OCI-M2 (cell line): ENCODE results near the gene C1orf159.
"Not testable (repeated sequence)": the region's sequence is repeated elsewhere in the genome, so short reads cannot be mapped to it uniquely, and the experiment has no call there.

Source experiments
- DNase-seq: peaks from one replicate; lab custom pipeline; 2025; ENCODE audit not compliant: unreplicated experiment; lab: John Stamatoyannopoulos, UW

The C1orf159 gene

GRCh38 chr1:1150100-1150499, 34.2 kb upstream of the C1orf159 start:
- no peak for DNase-seq

- DNase-seq = no peak
Observed at GRCh38 chr1:1149416-1149815, 33.5 kb upstream of the C1orf159 start.

GRCh38 chr1:1148569-1148968, 32.7 kb upstream of the C1orf159 start:
- no peak for DNase-seq

GRCh38 chr1:1148061-1148460, 32.2 kb upstream of the C1orf159 start:
- no peak for DNase-seq

- DNase-seq = no peak
Observed at GRCh38 chr1:1146596-1146995, 30.7 kb upstream of the C1orf159 start.

- no peak for DNase-seq
Observed at GRCh38 chr1:1146026-1146425, 30.1 kb upstream of the C1orf159 start.

GRCh38 chr1:1145547-1145914, 29.6 kb upstream of the C1orf159 start:
- DNase-seq = no peak

GRCh38 chr1:1144843-1145546, 29.1 kb upstream of the C1orf159 start:
- DNase-seq = no peak

- no peak for DNase-seq
Observed at GRCh38 chr1:1144122-1144842, 28.4 kb upstream of the C1orf159 start.

GRCh38 chr1:1143636-1144035, 27.7 kb upstream of the C1orf159 start:
- DNase-seq = no peak

GRCh38 chr1:1142844-1143243, 27.0 kb upstream of the C1orf159 start:
- DNase-seq = no peak

GRCh38 chr1:1142352-1142751, 26.5 kb upstream of the C1orf159 start:
- not testable (repeated sequence) for DNase-seq

- DNase-seq = no peak
Observed at GRCh38 chr1:1141911-1142250, 26.0 kb upstream of the C1orf159 start.

GRCh38 chr1:1141244-1141910, 25.5 kb upstream of the C1orf159 start:
- DNase-seq = no peak

GRCh38 chr1:1140673-1141072, 24.8 kb upstream of the C1orf159 start:
- DNase-seq = no peak

- DNase-seq = no peak
Observed at GRCh38 chr1:1137256-1138045, 21.6 kb upstream of the C1orf159 start.

- no peak for DNase-seq
Observed at GRCh38 chr1:1136547-1137230, 20.8 kb upstream of the C1orf159 start.

GRCh38 chr1:1135339-1136136, 19.6 kb upstream of the C1orf159 start:
- DNase-seq = no peak

- no peak for DNase-seq
Observed at GRCh38 chr1:1134300-1134970, 18.5 kb upstream of the C1orf159 start.
